K562 (cell line): ENCODE results near the gene SULT1C4. TPM values are rescaled to one million over a fixed set of nuclear protein-coding genes. Genes with fewer than 3 reads are reported as not detected.

Experiments
- ATAC-seq: fragments of 200-7000 bp; cut with Tn5 transposase; 3 replicates; pipeline ENCODE4 v1.9.1; 2020; ENCODE audit warnings: moderate library complexity
- BruUV-seq: library from RNA; stranded (reverse); fragments of 400-500 nt; replicated peaks from 2 replicates; lab custom pipeline; 2021; lab: Mats Ljungman, UMichigan
- CTCF ChIA-PET: fragments of 300-600 bp; formaldehyde crosslinking; extraction: SDS; loops from one replicate; lab custom pipeline; 2021; ENCODE audit warnings: low intra/inter-chr PET ratio; lab: Yijun Ruan, JAX
- POLR2A ChIA-PET: fragments of 300-600, 350-650 bp; sonication (Branson Sonifier 250); formaldehyde crosslinking; extraction: SDS; loops from one replicate; lab custom pipeline; 2021; ENCODE audit warnings: antibody characterized with exemption, inconsistent platforms; lab: Yijun Ruan, JAX
- DNase-seq, 4 experiments: peaks; one replicate each; pipeline versions ENCODE4 v3.0.0 to v3.0.0-alpha.2; 2011 to 2018; ENCODE audit warnings: low spot score in 3 of 4, mixed read lengths in 3 of 4; ENCODE audit errors: extremely low read depth in 1 of 4
- FAIRE-seq: peaks from 2 replicates; lab custom pipeline; 2011; peaks lifted over from hg19 to GRCh38; lab: Jason Lieb, UNC
- H2AFZ ChIP-seq: 2 replicates; pipeline ENCODE4 v1.6.0; 2011; ENCODE audit warnings: low read depth, low read length, control low read depth, inconsistent platforms
- H3K27ac ChIP-seq: fragments of 200-600 bp; 3 replicates; pipeline ENCODE4 v1.8.0; 2011; ENCODE audit warnings: low read depth, mild to moderate bottlenecking, control low read depth, inconsistent platforms, low read length, moderate library complexity, mixed read lengths; ENCODE audit errors: extremely low read depth
- H3K27me3 ChIP-seq, 2 experiments: fragments of 300-600 bp in 1 of 2; 2 replicates in 1 of 2; 3 replicates in 1 of 2; pipeline versions ENCODE4 v1.6.0 to v1.8.0; 2011; ENCODE audit warnings: inconsistent platforms in 2 of 2, low read length in 2 of 2, mild to moderate bottlenecking in 1 of 2, mixed read lengths in 1 of 2, moderate library complexity in 1 of 2; ENCODE audit not compliant: control insufficient read depth in 2 of 2, insufficient read depth in 2 of 2
- H3K36me3 ChIP-seq: fragments of 300-600 bp; 3 replicates; pipeline ENCODE4 v1.8.0; 2011; ENCODE audit warnings: mild to moderate bottlenecking, low read length, inconsistent platforms; ENCODE audit not compliant: control insufficient read depth, insufficient read depth
- H3K4me1 ChIP-seq, 2 experiments: fragments of 200-600 bp in 1 of 2; replicated peaks in 1 of 2; 2 replicates in 1 of 2; 3 replicates in 1 of 2; pipeline versions ENCODE4 v1.5.1 to v1.8.0; 2011; ENCODE audit warnings: inconsistent platforms in 2 of 2, low read length in 2 of 2, mild to moderate bottlenecking in 1 of 2, mixed read lengths in 1 of 2, moderate library complexity in 1 of 2; ENCODE audit not compliant: control insufficient read depth in 2 of 2, insufficient read depth in 2 of 2
- H3K4me2 ChIP-seq: 2 replicates; pipeline ENCODE4 v1.6.1; 2011; ENCODE audit warnings: low read length, control low read depth, inconsistent platforms, mixed read lengths; ENCODE audit not compliant: insufficient read depth
- H3K4me3 ChIP-seq: fragments of 200-600 bp; sonication (generic), shearing (Covaris generic); 2 replicates; pipeline ENCODE4 v1.5.1; 2016; ENCODE audit warnings: control low read depth, inconsistent platforms
- H3K79me2 ChIP-seq: fragments of 200-600 bp; 3 replicates; pipeline ENCODE4 v1.8.0; 2011; ENCODE audit warnings: low read length, inconsistent platforms; ENCODE audit not compliant: control insufficient read depth, insufficient read depth
- H3K9ac ChIP-seq, 2 experiments: 2 replicates each; pipeline versions ENCODE4 v1.6.0 to v1.6.1; 2011; ENCODE audit warnings: low read depth in 2 of 2, low read length in 2 of 2, control low read depth in 1 of 2, inconsistent platforms in 1 of 2, mild to moderate bottlenecking in 1 of 2, mixed read lengths in 1 of 2; ENCODE audit not compliant: insufficient read depth in 1 of 2
- H3K9me1 ChIP-seq: one replicate; pipeline ENCODE4 v1.6.0; 2011; ENCODE audit warnings: inconsistent platforms, mild to moderate bottlenecking, low read length, moderate library complexity; ENCODE audit not compliant: control insufficient read depth, insufficient read depth
- H3K9me3 ChIP-seq: replicated peaks from 2 replicates; pipeline ENCODE4 v1.5.1; 2011; ENCODE audit warnings: low read depth, low read length, inconsistent platforms; ENCODE audit not compliant: control insufficient read depth, insufficient read depth
- H4K20me1 ChIP-seq: replicated peaks from 2 replicates; pipeline ENCODE4 v1.6.1; 2011; ENCODE audit warnings: low read length, inconsistent platforms, mixed read lengths; ENCODE audit not compliant: control insufficient read depth, insufficient read depth
- ADNP ChIP-seq: fragments of 200-800 bp; sonication (Bioruptor generic); IDR thresholded peaks from 2 replicates; pipeline ENCODE4 v1.6.1; 2016; ENCODE audit warnings: missing genetic modification characterization, missing compliant biosample characterization
- ARID1B ChIP-seq: fragments of 450-650 bp; IDR thresholded peaks from 2 replicates; pipeline ENCODE4 v1.6.1; 2016; ENCODE audit warnings: antibody characterized with exemption, mild to moderate bottlenecking, inconsistent platforms
- ARNT ChIP-seq, 2 experiments: fragments of 450-650 bp; IDR thresholded peaks; 2 replicates each; pipeline ENCODE4 v1.6.1; 2016; ENCODE audit warnings: mild to moderate bottlenecking in 1 of 2
- BCOR ChIP-seq: fragments of 450-650 bp; IDR thresholded peaks from 2 replicates; pipeline ENCODE4 v1.6.1; 2016
- CBFA2T2 ChIP-seq: fragments of 450-650 bp; conservative IDR thresholded peaks from 2 replicates; pipeline ENCODE4 v1.6.1; 2017; ENCODE audit warnings: mild to moderate bottlenecking
- CBFA2T3 ChIP-seq: fragments of 450-650 bp; IDR thresholded peaks from 2 replicates; pipeline ENCODE4 v1.6.1; 2017
- DACH1 ChIP-seq: fragments of 450-650 bp; IDR thresholded peaks from 2 replicates; pipeline ENCODE4 v1.6.1; 2018; ENCODE audit not compliant: partially characterized antibody
- EP300 ChIP-seq: IDR thresholded peaks from 2 replicates; pipeline ENCODE4 v1.6.1; 2012; ENCODE audit warnings: low read length, improper control_type of control experiment
- FOSL1 ChIP-seq: fragments of 200-800 bp; sonication (Bioruptor generic); conservative IDR thresholded peaks from 2 replicates; pipeline ENCODE4 v1.6.1; 2016; ENCODE audit warnings: missing genetic modification characterization, missing compliant biosample characterization
- FOXM1 ChIP-seq, 2 experiments: fragments of 450-650 bp in 1 of 2; sonication (generic) in 1 of 2; formaldehyde crosslinking in 1 of 2; IDR thresholded peaks; 2 replicates each; pipeline versions ENCODE4 v1.6.1 to v1.9.0; 2017 to 2022; ENCODE audit warnings: low read depth in 2 of 2, mild to moderate bottlenecking in 2 of 2, missing genetic modification reagents in 1 of 2, moderate library complexity in 1 of 2
- GATA2 ChIP-seq: sonication (generic); formaldehyde crosslinking; IDR thresholded peaks from 2 replicates; pipeline ENCODE4 v1.4.0; 2020; ENCODE audit warnings: mild to moderate bottlenecking, missing genetic modification reagents
- HDAC1 ChIP-seq, 2 experiments: fragments of 450-650 bp; IDR thresholded peaks; 2 replicates each; pipeline ENCODE4 v1.6.1; 2016 to 2017; ENCODE audit warnings: inconsistent platforms in 1 of 2, mild to moderate bottlenecking in 1 of 2, moderate library complexity in 1 of 2
- KAT8 ChIP-seq: fragments of 450-650 bp; IDR thresholded peaks from 2 replicates; pipeline ENCODE4 v1.6.1; 2016; ENCODE audit warnings: low read depth, mild to moderate bottlenecking
- MEIS2 ChIP-seq: fragments of 450-650 bp; IDR thresholded peaks from 2 replicates; pipeline ENCODE4 v1.6.1; 2014; ENCODE audit warnings: mild to moderate bottlenecking; ENCODE audit not compliant: partially characterized antibody
- MTA3 ChIP-seq: fragments of 450-650 bp; formaldehyde crosslinking; IDR thresholded peaks from 2 replicates; pipeline ENCODE4 v1.6.1; 2017; ENCODE audit warnings: mild to moderate bottlenecking, borderline replicate concordance
- NCOR1 ChIP-seq: fragments of 450-650 bp; IDR thresholded peaks from 2 replicates; pipeline ENCODE4 v1.6.1; 2016; ENCODE audit warnings: mild to moderate bottlenecking, moderate library complexity
- RAD21 ChIP-seq, 2 experiments: fragments of 250-450 bp in 1 of 2; fragments of 450-650 bp in 1 of 2; sonication (Bioruptor Pico) in 1 of 2; formaldehyde crosslinking in 1 of 2; IDR thresholded peaks in 1 of 2; conservative IDR thresholded peaks in 1 of 2; 2 replicates each; pipeline versions ENCODE4 v1.4.0 to v1.8.0; 2020 to 2022; ENCODE audit warnings: mild to moderate bottlenecking in 2 of 2, moderate library complexity in 1 of 2
- RAD51 ChIP-seq: fragments of 450-650 bp; IDR thresholded peaks from 2 replicates; pipeline ENCODE4 v1.7.1; 2016; ENCODE audit warnings: low read depth, mild to moderate bottlenecking, borderline replicate concordance
- RFX5 ChIP-seq: IDR thresholded peaks from 2 replicates; pipeline ENCODE4 v1.6.1; 2011; ENCODE audit warnings: low read depth, mild to moderate bottlenecking, improper control_type of control experiment, low read length
- RUNX1 ChIP-seq: sonication (generic); IDR thresholded peaks from 2 replicates; pipeline ENCODE4 v1.6.1; 2016; ENCODE audit warnings: antibody characterized with exemption, low read depth
- SAFB2 ChIP-seq: fragments of 200-400 bp; formaldehyde crosslinking; IDR thresholded peaks from 2 replicates; pipeline ENCODE4 v1.6.1; 2018; ENCODE audit warnings: borderline replicate concordance, low read length, low read depth, moderate library complexity; ENCODE audit not compliant: severe bottlenecking
- SMARCE1 ChIP-seq: fragments of 450-650 bp; IDR thresholded peaks from 2 replicates; pipeline ENCODE4 v1.7.1; 2016; ENCODE audit warnings: mild to moderate bottlenecking
- SOX6 ChIP-seq: fragments of 450-650 bp; IDR thresholded peaks from 2 replicates; pipeline ENCODE4 v1.6.1; 2014; ENCODE audit warnings: mild to moderate bottlenecking
- TAF15 ChIP-seq: fragments of 200-400 bp; formaldehyde crosslinking; IDR thresholded peaks from 2 replicates; pipeline ENCODE4 v1.6.1; 2017; ENCODE audit warnings: mild to moderate bottlenecking, low read depth, low read length, moderate library complexity
- TAL1 ChIP-seq: fragments of 450-650 bp; IDR thresholded peaks from 2 replicates; pipeline ENCODE4 v1.6.1; 2016; ENCODE audit warnings: mild to moderate bottlenecking
- TCF3 ChIP-seq: sonication (generic); formaldehyde crosslinking; IDR thresholded peaks from 2 replicates; pipeline ENCODE4 v1.4.0; 2020; ENCODE audit warnings: mild to moderate bottlenecking, missing genetic modification reagents
- TEAD4 ChIP-seq, 2 experiments: sonication (generic) in 1 of 2; formaldehyde crosslinking in 1 of 2; IDR thresholded peaks; 2 replicates each; pipeline versions ENCODE4 v1.6.1 to v1.8.0; 2012 to 2022; ENCODE audit warnings: borderline replicate concordance in 1 of 2, inconsistent platforms in 1 of 2, low read length in 1 of 2, mild to moderate bottlenecking in 1 of 2, missing genetic modification reagents in 1 of 2
- ZNF24 ChIP-seq: fragments of 450-650 bp; IDR thresholded peaks from 2 replicates; pipeline ENCODE4 v1.6.1; 2016
- whole genome bisulfite sequencing: fragments of 100-300 bp; shearing (Covaris generic); methylation state at CpG from one replicate; pipeline ENCODE4 v1.1.6; 2016; ENCODE audit warnings: low coverage, mixed read lengths; ENCODE audit not compliant: insufficient coverage; ENCODE audit errors: missing lambda C conversion rate; 5-methylcytosine and 5-hydroxymethylcytosine counted together
- in situ Hi-C: fragments of 300-500 bp; cut with MboI; formaldehyde crosslinking; loops from 4 replicates; pipeline ENCODE4 v1.15.0; 2018; ENCODE audit warnings: inconsistent platforms, mixed read lengths
- intact Hi-C: fragments of 100-400 bp; cut with micrococcal nuclease; formaldehyde crosslinking; loops from 2 replicates; pipeline ENCODE4 v1.14.2; 2022
- polyA plus RNA-seq, 8 experiments: library from polyadenylated mRNA; depleted of rRNA in 4 of 8; stranded (reverse) in 5 of 8; unstranded in 3 of 8; fragments of >200 nt; fragmentation: Nextera tagmentation in 2 of 8; fragmentation: Illumina TruSeq in 1 of 8; extraction: Ambion mirVana in 2 of 8; extraction: Trizol in 1 of 8; gene quantifications; 2 replicates each; pipeline versions ENCODE4 v1.2.1 to v1.2.3, GENCODE V29; 2011 to 2014; ENCODE audit warnings: inconsistent platforms in 1 of 8, missing spikeins in 1 of 8
- total RNA-seq, 7 experiments: library from RNA; depleted of rRNA in 6 of 7; stranded (reverse); fragments of >200 nt in 6 of 7; fragmentation: Illumina TruSeq in 2 of 7; extraction: Trizol in 2 of 7; gene quantifications; 2 replicates each; pipeline versions ENCODE4 v1.2.1 to v1.2.3, GENCODE V29; 2011 to 2021; ENCODE audit warnings: low replicate concordance in 1 of 7

SULT1C4 gene
- total and polyA plus RNA-seq, 9 of the 15 experiments (the other 6 are each of a cell fraction or from before 2014, with no cell fraction given) = 0.04 to 0.14 (median 0.09) TPM; not detected in 5

DNA sequence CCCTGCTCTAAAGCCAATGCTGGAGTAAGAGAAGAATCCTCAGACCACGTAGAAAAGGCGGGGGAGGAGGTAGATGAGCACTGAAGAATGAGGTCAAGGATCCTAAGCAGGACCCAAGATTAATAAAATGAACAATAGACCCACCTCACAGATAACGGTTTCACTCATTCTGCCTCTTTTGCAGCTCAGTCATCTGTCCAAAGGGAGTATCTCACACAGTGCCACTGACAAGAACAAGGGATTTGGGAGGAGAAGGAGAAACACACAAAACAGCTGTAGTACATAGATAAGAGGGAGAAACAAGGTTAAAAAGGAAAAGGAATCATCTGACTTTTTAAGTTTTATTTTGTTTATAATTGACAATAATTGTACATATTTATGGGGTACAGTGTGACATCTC lies 30.9 kb upstream of the SULT1C4 start:
- Histone ChIP-seq H3K4me1 (peaks cover 6 to 23% of the 10 kb centered on the region in 2 experiments; a peak in 3 of 5 replicates), H3K27me3 (peaks cover 0 to 5% of the 10 kb centered on the region in 2 experiments; a peak in 1 of 5 replicates), H3K4me3 (no peak overlapping the region), H3K9me1 (no peaks in the 10 kb centered on the region), H4K20me1 (no peaks in the 10 kb centered on the region), H3K79me2 (no peaks in the 10 kb centered on the region), H3K9me3 (no peaks in the 10 kb centered on the region), H3K27ac (no peak overlapping the region), H3K4me2 (peak overlapping the region; percentile 46), H2AFZ (no peak overlapping the region), H3K36me3 (no peaks in the 10 kb centered on the region), H3K9ac (no peak overlapping the region)
- FAIRE-seq (peak; percentile 83), DNase-seq (peak in 3 of 4 experiments; percentile 26 to 58 (median 41)), ATAC-seq (peak; percentile 64)
- no TSS peak for BruUV-seq
- ChIA-PET POLR2A (interaction anchor here (0.7 to 1.0 kb wide), 3 partner anchors 9 to 27 kb away, joined by 3 to 4 read pairs (median 3); no protein-coding TSS in a partner anchor), CTCF (interaction anchor here (0.6 kb wide), 1 partner anchor 52 kb away, joined by 3 read pairs; no protein-coding TSS in a partner anchor)
- 0% methylated on average over 3 of the region's 3 CpGs for WGBS
- in situ Hi-C loops (no loop called here), intact Hi-C loops (no loop called here)
- TF ChIP-seq RUNX1 (no peak), KAT8 (no peak), MTA3 (no peak), HDAC1 (IDR thresholded peaks at IDR 0.05) (peak in 1 of 2 experiments; percentile 53; a peak in 2 of 4 replicates), CBFA2T2 (peak; percentile 66; the same call in 1 of the 2 replicates), CBFA2T3 (peak; percentile 83), ZNF24 (0 out of 2 replicates have a peak, but pooled peaks have one; percentile 11), DACH1 (peak; percentile 52), RFX5 (no peak), RAD51 (no peak), RAD21 (CRISPR knock-in tag; conservative IDR thresholded peaks at IDR 0.05 in 1 of 2, IDR thresholded peaks at IDR 0.05 in 1 of 2) (no peak), NCOR1 (peak; percentile 60), FOSL1 (tag) (0 out of 2 replicates have a peak, but pooled peaks have one; percentile 11), GATA2 (CRISPR knock-in tag) (peak; percentile 36; the same call in 1 of the 2 replicates), BCOR (0 out of 2 replicates have a peak, but pooled peaks have one; percentile 34), TAL1 (peak; percentile 78), FOXM1 (IDR thresholded peaks at IDR 0.05; ENCODE audit: low read depth) (peak; percentile 40; the same call in 1 of the 2 replicates), FOXM1 (CRISPR knock-in tag; IDR thresholded peaks at IDR 0.05; ENCODE audit: low read depth) (no peak), ARID1B (peak; percentile 86), SAFB2 (no peak), TEAD4 (IDR thresholded peaks at IDR 0.05; ENCODE audit: low read length) (peak; percentile 68), TEAD4 (CRISPR knock-in tag; IDR thresholded peaks at IDR 0.05; ENCODE audit: borderline replicate concordance) (no peak), SMARCE1 (peak; percentile 55; the same call in 1 of the 2 replicates), EP300 (peak; percentile 42; the same call in 1 of the 2 replicates), MEIS2 (peak; percentile 43), ADNP (tag) (peak; percentile 38; the same call in 1 of the 2 replicates), TCF3 (CRISPR knock-in tag) (peak; percentile 83), TAF15 (no peak), ARNT (IDR thresholded peaks at IDR 0.05) (peak in 1 of 2 experiments; percentile 54; a peak in 1 of 4 replicates), SOX6 (peak; percentile 92)
